HG03442 (cell line): ENCODE data around the gene CRIP3.

ENCODE experiments used
- ATAC-seq: cut with Tn5 transposase; IDR thresholded peaks from one replicate; pipeline ENCODE4 v1.9.1; 2021; ENCODE audit warnings: mild to moderate bottlenecking, moderate library complexity; ENCODE audit not compliant: unreplicated experiment

Gene CRIP3

GRCh38 chr6:43258180-43258579 is 50.4 kb downstream of the CRIP3 start:
- no peak for ATAC-seq

GRCh38 chr6:43257367-43258145 is 51.1 kb downstream of the CRIP3 start:
- no peak for ATAC-seq

GRCh38 chr6:43256670-43257366 is 51.8 kb downstream of the CRIP3 start:
- no peak for ATAC-seq
